PC-9 (cell line): Measurements from ENCODE around the gene TOPBP1.

ENCODE experiments used
- CTCF ChIP-seq: fragments of 200-600 bp; sonication (generic); conservative IDR thresholded peaks from 2 replicates; pipeline ENCODE4 v1.6.1; 2017; ENCODE audit warnings: mixed run types, antibody characterized with exemption, mild to moderate bottlenecking, moderate library complexity
- EZH2 ChIP-seq: fragments of 200-600 bp; sonication (generic); IDR thresholded peaks from 2 replicates; pipeline ENCODE4 v1.8.0; 2017; ENCODE audit warnings: antibody characterized with exemption, low read depth

DNA sequence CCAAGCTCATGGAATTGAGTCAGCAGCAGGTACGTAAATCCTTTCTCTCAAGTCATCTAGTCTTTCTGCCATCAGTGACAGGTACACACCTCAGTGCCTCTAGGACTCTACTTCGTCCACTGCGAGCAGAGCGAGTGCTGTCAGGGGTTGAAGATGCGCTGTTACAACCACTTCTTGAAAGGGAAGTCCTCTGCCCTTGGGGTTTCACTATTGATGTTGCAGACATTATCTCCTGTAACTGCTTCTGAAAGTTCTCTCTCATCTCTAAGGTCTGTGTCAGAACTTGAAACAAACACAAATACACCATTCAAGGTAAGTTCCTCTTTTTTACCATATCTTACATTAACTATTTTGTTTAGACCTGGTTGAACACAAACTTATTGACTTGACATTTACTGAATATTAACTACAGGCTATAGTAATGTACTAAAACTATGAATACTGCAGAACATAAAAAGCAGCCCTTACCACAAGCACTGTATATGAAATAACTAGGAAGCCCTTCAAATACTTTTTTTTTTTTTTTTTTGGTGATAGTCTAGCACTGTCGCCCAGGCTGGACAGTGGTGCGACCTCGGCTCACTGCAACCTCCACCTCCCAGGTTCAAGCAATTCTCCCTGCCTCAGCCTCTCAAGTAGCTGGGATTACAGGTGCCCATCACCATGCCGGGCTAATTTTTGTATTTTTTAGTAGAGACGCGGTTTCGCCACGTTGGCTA, 41.5 kb downstream of the TOPBP1 start:
- no peak for TF ChIP-seq EZH2
- TF ChIP-seq CTCF: no peak
